Peyer's patch (tissue), 4 donors: Measurements from ENCODE around the gene EPS8L1. TPM values are rescaled to one million over a fixed set of nuclear protein-coding genes. Genes with fewer than 3 reads are reported as not detected.

Experiments used
- DNase-seq, 3 donors: peaks; one replicate each; pipeline ENCODE4 v3.0.0-alpha.2; 2017 to 2019
- H3K27ac ChIP-seq, 4 donors: fragments of 200-600 bp; sonication (generic); one replicate each; pipeline ENCODE4 v1.5.1; 2016 to 2019
- H3K27me3 ChIP-seq, 2 donors: fragments of 200-600 bp; sonication (generic); one replicate each; pipeline ENCODE4 v1.5.1; 2019
- H3K36me3 ChIP-seq, 3 donors: fragments of 200-600 bp; sonication (generic); one replicate each; pipeline ENCODE4 v1.5.1; 2016 to 2019
- H3K4me1 ChIP-seq, 4 donors: fragments of 200-600 bp; sonication (generic); one replicate each; pipeline ENCODE4 v1.5.1; 2016 to 2019
- H3K4me3 ChIP-seq, 4 donors: fragments of 200-600 bp; sonication (generic); 1 replicate in 3 of 4; 2 replicates in 1 of 4; pipeline ENCODE4 v1.5.1; 2016 to 2019; ENCODE audit warnings: mild to moderate bottlenecking in 1 of 4
- H3K9me3 ChIP-seq, 4 donors: fragments of 200-600 bp; sonication (generic); one replicate each; pipeline ENCODE4 v1.5.1; 2016 to 2019; ENCODE audit warnings: mild to moderate bottlenecking in 1 of 4
- POLR2A ChIP-seq, 2 donors: fragments of 450-650 bp; IDR thresholded peaks; one replicate each; pipeline ENCODE4 v1.5.1; 2017; ENCODE audit warnings: antibody characterized with exemption in 2 of 2, mild to moderate bottlenecking in 2 of 2, moderate library complexity in 2 of 2
- total RNA-seq, 4 donors: library from RNA; depleted of rRNA; stranded (reverse); fragments of >200 nt; gene quantifications; one replicate each; pipeline ENCODE4 v1.1.0, GENCODE V29; 2016
- TF ChIP-seq, protein P1 (sequence below), 6 experiments: fragments of 450-650 bp in 4 of 6; fragments of 200-600 bp in 2 of 6; sonication (generic) in 1 of 6; IDR thresholded peaks; one replicate each; pipeline ENCODE4 v1.5.1; 2017 to 2019; ENCODE audit warnings: antibody characterized with exemption in 6 of 6, mild to moderate bottlenecking in 3 of 6, moderate library complexity in 1 of 6

EPS8L1 gene
- total RNA-seq, 4 donors from 2014 or later, result 5.0 to 43.8 (median 23.1) TPM

DNA sequence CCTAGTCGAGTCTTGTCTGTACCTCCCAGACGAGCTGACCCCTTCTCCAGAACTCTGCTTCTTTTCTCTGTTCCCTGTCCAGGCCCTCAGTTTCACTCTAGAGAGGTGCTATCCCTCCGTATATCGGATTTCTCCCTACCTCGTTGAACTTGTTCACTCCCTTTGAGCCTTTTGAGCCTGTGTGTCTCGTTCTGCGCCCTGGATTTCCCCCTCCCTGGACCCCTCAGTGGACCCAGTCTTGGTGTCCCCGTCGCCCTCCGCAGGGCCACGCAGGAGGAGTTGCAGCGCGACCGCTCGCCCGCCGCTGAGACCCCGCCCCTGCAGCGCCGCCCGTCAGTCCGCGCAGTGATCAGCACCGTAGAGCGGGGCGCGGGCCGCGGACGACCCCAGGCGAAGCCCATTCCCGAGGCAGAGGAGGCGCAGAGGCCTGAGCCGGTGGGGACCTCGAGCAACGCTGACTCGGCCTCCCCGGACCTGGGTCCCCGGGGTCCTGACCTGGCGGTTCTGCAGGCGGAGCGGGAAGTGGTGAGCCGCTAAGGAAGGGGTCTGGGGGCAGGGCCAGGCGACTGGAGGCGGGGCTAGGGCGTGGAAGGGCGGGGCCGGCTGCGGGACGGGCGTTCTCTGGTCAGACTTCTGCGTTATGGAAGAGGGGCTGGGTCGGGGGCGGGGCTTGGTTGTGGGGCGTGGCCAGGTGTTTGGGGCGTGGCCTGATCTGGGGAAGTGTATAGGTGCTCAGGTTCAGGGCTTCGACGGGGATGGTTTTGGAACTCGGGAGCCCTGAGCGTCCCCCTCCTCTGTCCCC is 5.5 kb downstream of the EPS8L1 start:
- Histone ChIP-seq H3K27ac (peak overlapping the region; percentile 52 to 89 (median 68)), H3K27me3 (peaks cover 0 to 7% of the 10 kb centered on the region in 2 donors)
- peak; percentile 76 to 97 (median 94) for DNase-seq

GRCh38 chr19:55081770-55082019 is 6.0 kb downstream of the EPS8L1 start:
- Histone ChIP-seq H3K27ac (peak overlapping the region in 1 of 4 donors; percentile 52), H3K27me3 (peaks cover 0 to 7% of the 10 kb centered on the region in 2 donors), H3K36me3 (no peaks in the 10 kb centered on the region), H3K4me1 (peaks cover 0 to 30% (median 11%) of the 10 kb centered on the region in 4 donors), H3K4me3 (peak overlapping the region; percentile 37 to 62 (median 60)), H3K9me3 (peaks cover 0 to 21% (median 0%) of the 10 kb centered on the region in 4 donors)
- DNase-seq, result no peak
- TF ChIP-seq, protein P1, sequence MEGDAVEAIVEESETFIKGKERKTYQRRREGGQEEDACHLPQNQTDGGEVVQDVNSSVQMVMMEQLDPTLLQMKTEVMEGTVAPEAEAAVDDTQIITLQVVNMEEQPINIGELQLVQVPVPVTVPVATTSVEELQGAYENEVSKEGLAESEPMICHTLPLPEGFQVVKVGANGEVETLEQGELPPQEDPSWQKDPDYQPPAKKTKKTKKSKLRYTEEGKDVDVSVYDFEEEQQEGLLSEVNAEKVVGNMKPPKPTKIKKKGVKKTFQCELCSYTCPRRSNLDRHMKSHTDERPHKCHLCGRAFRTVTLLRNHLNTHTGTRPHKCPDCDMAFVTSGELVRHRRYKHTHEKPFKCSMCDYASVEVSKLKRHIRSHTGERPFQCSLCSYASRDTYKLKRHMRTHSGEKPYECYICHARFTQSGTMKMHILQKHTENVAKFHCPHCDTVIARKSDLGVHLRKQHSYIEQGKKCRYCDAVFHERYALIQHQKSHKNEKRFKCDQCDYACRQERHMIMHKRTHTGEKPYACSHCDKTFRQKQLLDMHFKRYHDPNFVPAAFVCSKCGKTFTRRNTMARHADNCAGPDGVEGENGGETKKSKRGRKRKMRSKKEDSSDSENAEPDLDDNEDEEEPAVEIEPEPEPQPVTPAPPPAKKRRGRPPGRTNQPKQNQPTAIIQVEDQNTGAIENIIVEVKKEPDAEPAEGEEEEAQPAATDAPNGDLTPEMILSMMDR (IDR thresholded peaks at IDR 0.05), result no peak
- no peak for TF ChIP-seq POLR2A (IDR thresholded peaks at IDR 0.05)

More for the DNA sequence above, 5.5 kb downstream of the EPS8L1 start:
- Histone ChIP-seq H3K4me3 (peak overlapping the region; percentile 37 to 62 (median 60)), H3K4me1 (peaks cover 0 to 24% (median 9%) of the 10 kb centered on the region in 4 donors), H3K36me3 (no peaks in the 10 kb centered on the region), H3K9me3 (peaks cover 0 to 21% (median 0%) of the 10 kb centered on the region in 4 donors)
- peak; percentile 28 to 57 for TF ChIP-seq POLR2A (IDR thresholded peaks at IDR 0.05)
- TF ChIP-seq, protein P1 (IDR thresholded peaks at IDR 0.05), result no peak

DNA sequence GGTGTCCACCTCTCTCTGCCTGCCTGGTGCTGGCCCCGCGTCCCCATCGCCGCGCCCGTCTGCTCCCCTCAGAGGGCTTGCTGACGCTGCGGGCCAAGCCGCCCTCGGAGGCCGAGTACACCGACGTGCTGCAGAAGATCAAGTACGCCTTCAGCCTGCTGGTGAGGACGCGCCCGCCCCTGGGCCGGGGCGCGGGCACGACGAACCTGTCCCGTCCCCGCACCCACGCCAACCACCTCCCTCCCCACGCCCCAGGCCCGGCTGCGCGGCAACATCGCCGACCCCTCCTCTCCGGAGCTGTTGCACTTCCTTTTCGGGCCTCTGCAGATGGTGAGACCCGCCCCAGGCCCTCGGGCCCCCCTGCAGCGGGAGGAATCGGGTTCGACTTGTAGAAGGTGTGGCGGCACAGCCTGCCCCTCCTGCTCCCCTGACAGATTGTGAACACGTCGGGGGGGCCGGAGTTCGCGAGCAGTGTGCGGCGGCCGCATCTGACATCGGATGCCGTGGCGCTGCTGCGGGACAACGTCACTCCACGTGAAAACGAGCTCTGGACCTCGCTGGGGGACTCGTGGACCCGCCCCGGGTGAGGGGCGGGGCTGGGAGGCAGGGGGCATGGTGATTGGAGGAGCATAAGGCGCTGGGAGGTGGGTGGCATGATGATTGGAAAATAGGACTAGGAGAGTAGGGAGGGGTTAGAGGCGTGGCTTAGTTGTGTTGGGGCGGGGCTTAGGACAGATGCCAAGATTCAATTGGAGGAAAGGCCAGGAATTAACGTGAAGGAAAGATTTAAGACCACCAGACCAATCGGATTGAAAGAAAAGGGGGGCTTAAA is 6.6 kb downstream of the EPS8L1 start:
- peaks cover 0 to 21% (median 0%) of the 10 kb centered on the region in 4 donors for H3K9me3 ChIP-seq
- H3K27ac ChIP-seq, result peak overlapping the region in 1 of 4 donors; percentile 52
- TF ChIP-seq POLR2A (IDR thresholded peaks at IDR 0.05), result no peak
- TF ChIP-seq, protein P1 (IDR thresholded peaks at IDR 0.05), result no peak
- H3K36me3 ChIP-seq, result no peaks in the 10 kb centered on the region
- H3K27me3 ChIP-seq, result peaks cover 0 to 7% of the 10 kb centered on the region in 2 donors
- H3K4me1 ChIP-seq, result peaks cover 0 to 35% (median 13%) of the 10 kb centered on the region in 4 donors
- DNase-seq, result peak in 1 of 3 donors; percentile 51
- H3K4me3 ChIP-seq, result peak overlapping the region in 3 of 4 donors; percentile 59 to 62 (median 60)

- H3K9me3 ChIP-seq, result peaks cover 0 to 21% (median 0%) of the 10 kb centered on the region in 4 donors
- TF ChIP-seq, protein P1 (IDR thresholded peaks at IDR 0.05), result no peak
- TF ChIP-seq POLR2A (IDR thresholded peaks at IDR 0.05), result no peak
- peak in 1 of 3 donors; percentile 50 for DNase-seq
- H3K4me1 ChIP-seq, result peaks cover 0 to 45% (median 21%) of the 10 kb centered on the region in 4 donors
- H3K36me3 ChIP-seq, result no peaks in the 10 kb centered on the region
- no peak overlapping the region for H3K27ac ChIP-seq
- H3K27me3 ChIP-seq, result peaks cover 0 to 7% of the 10 kb centered on the region in 2 donors
- no peak overlapping the region for H3K4me3 ChIP-seq
These were observed 7.6 kb downstream of the EPS8L1 start for GRCh38 chr19:55083004-55083850.

DNA sequence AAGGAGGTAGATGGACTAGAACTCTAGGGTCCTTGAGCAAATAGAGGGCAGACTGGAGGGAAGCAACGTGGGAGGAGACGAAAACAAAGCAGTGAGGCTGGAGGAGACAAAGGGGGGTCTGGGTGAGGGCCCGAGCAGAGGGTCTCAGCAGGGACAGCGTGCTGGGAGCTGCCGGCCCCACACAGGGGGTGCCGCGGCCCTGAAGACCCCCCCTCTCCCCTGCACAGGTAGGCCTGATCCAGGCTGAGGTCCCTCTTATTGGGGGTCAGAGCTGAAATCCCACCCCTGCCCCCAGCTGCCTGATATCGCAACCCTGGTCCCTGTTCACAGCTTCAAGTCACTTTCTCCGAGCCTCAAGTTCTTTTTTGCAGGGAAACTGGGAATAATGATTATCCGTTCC is 8.7 kb downstream of the EPS8L1 start:
- no peak for DNase-seq
- Histone ChIP-seq H3K36me3 (no peaks in the 10 kb centered on the region), H3K27ac (no peak overlapping the region), H3K27me3 (peaks cover 0 to 7% of the 10 kb centered on the region in 2 donors), H3K4me1 (peaks cover 0 to 49% (median 21%) of the 10 kb centered on the region in 4 donors), H3K9me3 (peaks cover 0 to 21% (median 0%) of the 10 kb centered on the region in 4 donors), H3K4me3 (no peak overlapping the region)
- TF ChIP-seq, protein P1 (IDR thresholded peaks at IDR 0.05), result no peak
- no peak for TF ChIP-seq POLR2A (IDR thresholded peaks at IDR 0.05)
